H1 (cell line): ENCODE measurements around the gene KRTAP8-1. TPM values are rescaled to one million over a fixed set of nuclear protein-coding genes. Genes with fewer than 3 reads are reported as not detected.

ENCODE experiments used
- EZH2 ChIP-seq: fragments of 200-600 bp; sonication (generic); IDR thresholded peaks from 2 replicates; pipeline ENCODE4 v1.7.1; 2012; ENCODE audit warnings: low read depth, mild to moderate bottlenecking, moderate library complexity, low read length, inconsistent platforms; ENCODE audit not compliant: severe bottlenecking
- NANOG ChIP-seq: IDR thresholded peaks from 2 replicates; pipeline ENCODE4 v1.6.1; 2011; ENCODE audit warnings: low read length, low read depth, mild to moderate bottlenecking, inconsistent platforms; ENCODE audit not compliant: insufficient read depth, poor library complexity, severe bottlenecking
- polyA plus RNA-seq, 7 experiments: library from polyadenylated mRNA; depleted of rRNA in 3 of 7; stranded (reverse) in 5 of 7; unstranded in 2 of 7; fragments of >200 nt in 5 of 7; fragments of 200-250 nt in 2 of 7; gene quantifications; 1 replicate in 5 of 7; 2 replicates in 1 of 7; 4 replicates in 1 of 7; pipeline versions ENCODE4 v1.2.1 to v1.2.3, GENCODE V29; 2011 to 2013; ENCODE audit warnings: missing spikeins in 2 of 7, mixed read lengths in 2 of 7
- small RNA-seq: library from polyadenylated mRNA; stranded (forward); fragments of <200 nt; extraction: miRNeasy Mini kit (QIAGEN cat#:217004); gene quantifications from one replicate; pipeline ENCODE3, GENCODE V24; 2013; ENCODE audit not compliant: insufficient read depth
- total RNA-seq: library from RNA; stranded (reverse); fragmentation: NEBNext Ultra II Directional; extraction: Animal tissue kit (Norgen Biotek cat#: 25700); gene quantifications from 2 replicates; pipeline ENCODE4 v1.2.1, GENCODE V29; 2021

KRTAP8-1 gene
- total and polyA plus RNA-seq, 2 of the 8 experiments (the other 6 are each of a cell fraction or from before 2014, with no cell fraction given): not detected

GRCh38 chr21:30769724-30770431 lies 43.2 kb downstream of the KRTAP8-1 start (continued):
- TF ChIP-seq NANOG: no peak
- TF ChIP-seq EZH2: no peak

Small RNAs within 50 kb of the gene (small RNA-seq; reads per million reads assigned to genes)
- gene AP000244.1: not detected
- not detected for gene KRTAP8-2P
- not detected for gene KRTAP8-3P

Other genes starting within 250 kb of the KRTAP8-1 start
- not detected in 2 replicates for gene KRTAP22-2, start 222.9 kb downstream of the KRTAP8-1 start, total RNA-seq
- gene KRTAP22-2, start 222.9 kb downstream of the KRTAP8-1 start, polyA plus RNA-seq (2011; rRNA removed): not detected in 2 replicates
- not detected in 2 replicates for gene KRTAP6-3, start 220.8 kb downstream of the KRTAP8-1 start, total RNA-seq
- not detected in 2 replicates for gene KRTAP6-3, start 220.8 kb downstream of the KRTAP8-1 start, polyA plus RNA-seq (2011; rRNA removed)
- not detected in 2 replicates for gene KRTAP6-2, start 214.4 kb downstream of the KRTAP8-1 start, total RNA-seq
- gene KRTAP6-2, start 214.4 kb downstream of the KRTAP8-1 start, polyA plus RNA-seq (2011; rRNA removed): not detected in 2 replicates
- gene KRTAP22-1, start 212.2 kb downstream of the KRTAP8-1 start, total RNA-seq: not detected in 2 replicates
- not detected in 2 replicates for gene KRTAP22-1, start 212.2 kb downstream of the KRTAP8-1 start, polyA plus RNA-seq (2011; rRNA removed)
- not detected in 2 replicates for gene KRTAP6-1, start 199.3 kb downstream of the KRTAP8-1 start, total RNA-seq
- not detected in 2 replicates for gene KRTAP6-1, start 199.3 kb downstream of the KRTAP8-1 start, polyA plus RNA-seq (2011; rRNA removed)
- gene KRTAP20-1, start 196.8 kb downstream of the KRTAP8-1 start, total RNA-seq: not detected in 2 replicates
- not detected in 2 replicates for gene KRTAP20-1, start 196.8 kb downstream of the KRTAP8-1 start, polyA plus RNA-seq (2011; rRNA removed)
- not detected in 2 replicates for gene KRTAP20-4, start 192.6 kb downstream of the KRTAP8-1 start, total RNA-seq
- gene KRTAP20-4, start 192.6 kb downstream of the KRTAP8-1 start, polyA plus RNA-seq (2011; rRNA removed): not detected in 2 replicates
- gene KRTAP20-2, start 178.1 kb downstream of the KRTAP8-1 start, total RNA-seq: not detected in 2 replicates
- gene KRTAP20-2, start 178.1 kb downstream of the KRTAP8-1 start, polyA plus RNA-seq (2011; rRNA removed): not detected in 2 replicates
- not detected in 2 replicates for gene KRTAP20-3, start 170.4 kb downstream of the KRTAP8-1 start, total RNA-seq
- not detected in 2 replicates for gene KRTAP20-3, start 170.4 kb downstream of the KRTAP8-1 start, polyA plus RNA-seq (2011; rRNA removed)
- gene KRTAP21-3, start 94.5 kb downstream of the KRTAP8-1 start, total RNA-seq: not detected in 2 replicates
- gene KRTAP21-3, start 94.5 kb downstream of the KRTAP8-1 start, polyA plus RNA-seq (2011; rRNA removed): not detected in 2 replicates
- not detected in 2 replicates for gene KRTAP21-2, start 66.0 kb downstream of the KRTAP8-1 start, total RNA-seq
- gene KRTAP21-2, start 66.0 kb downstream of the KRTAP8-1 start, polyA plus RNA-seq (2011; rRNA removed): not detected in 2 replicates
- not detected in 2 replicates for gene KRTAP21-1, start 57.8 kb downstream of the KRTAP8-1 start, total RNA-seq
- not detected in 2 replicates for gene KRTAP21-1, start 57.8 kb downstream of the KRTAP8-1 start, polyA plus RNA-seq (2011; rRNA removed)
- not detected in 2 replicates for gene KRTAP7-1, start 16.5 kb upstream of the KRTAP8-1 start, total RNA-seq
- not detected in 2 replicates for gene KRTAP7-1, start 16.5 kb upstream of the KRTAP8-1 start, polyA plus RNA-seq (2011; rRNA removed)
- gene KRTAP11-1, start 68.3 kb upstream of the KRTAP8-1 start, total RNA-seq: not detected in 2 replicates
- not detected in 2 replicates for gene KRTAP11-1, start 68.3 kb upstream of the KRTAP8-1 start, polyA plus RNA-seq (2011; rRNA removed)
- not detected in 2 replicates for gene KRTAP19-8, start 225.2 kb upstream of the KRTAP8-1 start, total RNA-seq
- gene KRTAP19-8, start 225.2 kb upstream of the KRTAP8-1 start, polyA plus RNA-seq (2011; rRNA removed): not detected in 2 replicates